NCI-H345 treated with DMSO at 0.1 percent for 48 hours (cell line): Measurements from ENCODE around the gene SCAF8.
"Not testable (repeated sequence)": the region's sequence is repeated elsewhere in the genome, so short reads cannot be mapped to it uniquely, and the experiment has no call there.

Experiments used
- DNase-seq: peaks from one replicate; lab custom pipeline; 2025; ENCODE audit not compliant: unreplicated experiment; lab: John Stamatoyannopoulos, UW

SCAF8 gene

GRCh38 chr6:154783229-154783628 is 50.0 kb downstream of the SCAF8 start:
- no peak for DNase-seq

GRCh38 chr6:154785075-154785474 is 51.9 kb downstream of the SCAF8 start:
- DNase-seq = no peak

- no peak for DNase-seq
These were observed 53.1 kb downstream of the SCAF8 start for GRCh38 chr6:154786144-154786868.

GRCh38 chr6:154791556-154792317 is 58.5 kb downstream of the SCAF8 start:
- DNase-seq = no peak

- DNase-seq = no peak
These were observed 59.1 kb downstream of the SCAF8 start for GRCh38 chr6:154792325-154792724.

GRCh38 chr6:154792761-154793160 is 59.5 kb downstream of the SCAF8 start:
- no peak for DNase-seq

- no peak for DNase-seq
These were observed 63.3 kb downstream of the SCAF8 start for GRCh38 chr6:154796484-154796883.

- DNase-seq = no peak
These were observed 64.6 kb downstream of the SCAF8 start for GRCh38 chr6:154797857-154798256.

GRCh38 chr6:154800338-154800737 is 67.1 kb downstream of the SCAF8 start:
- DNase-seq = no peak

- DNase-seq = no peak
These were observed 72.2 kb downstream of the SCAF8 start for GRCh38 chr6:154805288-154805911.

- no peak for DNase-seq
These were observed 73.6 kb downstream of the SCAF8 start for GRCh38 chr6:154806804-154807203.

- not testable (repeated sequence) for DNase-seq
These were observed 78.4 kb downstream of the SCAF8 start for GRCh38 chr6:154811663-154812062.

GRCh38 chr6:154814063-154814462 is 80.8 kb downstream of the SCAF8 start:
- no peak for DNase-seq

- no peak for DNase-seq
These were observed 83.0 kb downstream of the SCAF8 start for GRCh38 chr6:154815938-154816820.

- no peak for DNase-seq
These were observed 87.9 kb downstream of the SCAF8 start for GRCh38 chr6:154821099-154821498.

- DNase-seq = no peak
These were observed 88.4 kb downstream of the SCAF8 start for GRCh38 chr6:154821638-154822037.

- DNase-seq = no peak
These were observed 89.8 kb downstream of the SCAF8 start for GRCh38 chr6:154822947-154823558.

GRCh38 chr6:154824076-154824475 is 90.9 kb downstream of the SCAF8 start:
- DNase-seq = no peak

- DNase-seq = no peak
These were observed 96.8 kb downstream of the SCAF8 start for GRCh38 chr6:154829970-154830369.

GRCh38 chr6:154830771-154831170 is 97.6 kb downstream of the SCAF8 start:
- DNase-seq = no peak

- no peak for DNase-seq
These were observed 102.1 kb downstream of the SCAF8 start for GRCh38 chr6:154835307-154835706.
